Astrocyte (in vitro differentiated cells and primary cell): ENCODE data around the gene ERMP1.

Experiments used
- EZH2 ChIP-seq: IDR thresholded peaks from 2 replicates; pipeline ENCODE4 v1.6.1; 2012; ENCODE audit warnings: mild to moderate bottlenecking, low read length, inconsistent platforms; ENCODE audit not compliant: insufficient read depth
- TF ChIP-seq, protein P1 (sequence below): IDR thresholded peaks from 2 replicates; pipeline ENCODE4 v1.5.1; 2011; ENCODE audit warnings: low read depth, mild to moderate bottlenecking, inconsistent platforms, low read length, moderate library complexity; ENCODE audit not compliant: insufficient read depth

DNA sequence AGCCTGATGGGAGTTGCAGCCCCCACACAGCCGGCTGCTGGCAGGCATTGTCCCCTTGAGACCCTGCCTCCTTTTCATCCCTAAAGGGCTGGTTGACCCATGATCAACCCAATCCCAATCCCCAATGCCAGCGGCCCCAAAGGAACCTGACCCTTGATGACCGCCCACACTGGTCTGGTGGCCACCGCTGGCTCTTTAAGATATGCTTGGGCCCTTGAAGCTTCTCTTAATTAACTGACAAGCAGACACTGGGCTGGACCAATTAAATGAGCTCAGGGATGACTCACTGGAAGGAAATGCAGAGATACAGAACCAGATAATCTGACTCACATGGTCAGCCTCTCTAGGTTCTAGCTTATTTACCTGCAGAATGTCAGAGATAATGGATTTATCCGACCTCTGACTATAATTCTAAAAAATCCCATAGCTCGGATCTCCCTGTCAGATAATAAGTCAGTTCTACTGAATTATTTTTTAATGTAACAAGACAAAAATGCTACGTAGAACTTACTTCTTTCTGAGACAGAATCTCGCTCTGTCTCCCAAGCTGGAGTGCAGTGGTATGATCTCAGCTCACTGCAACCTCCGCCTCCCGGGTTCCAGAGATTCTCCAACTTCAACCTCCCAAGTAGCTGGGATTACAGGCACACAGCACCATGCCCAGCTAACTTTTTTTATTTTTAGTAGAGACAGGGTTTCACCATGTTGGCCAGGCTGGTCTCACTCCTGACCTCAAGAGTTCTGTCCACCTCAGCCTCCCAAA, 46.7 kb upstream of the ERMP1 start:
- no peak for TF ChIP-seq EZH2
- TF ChIP-seq, protein P1, sequence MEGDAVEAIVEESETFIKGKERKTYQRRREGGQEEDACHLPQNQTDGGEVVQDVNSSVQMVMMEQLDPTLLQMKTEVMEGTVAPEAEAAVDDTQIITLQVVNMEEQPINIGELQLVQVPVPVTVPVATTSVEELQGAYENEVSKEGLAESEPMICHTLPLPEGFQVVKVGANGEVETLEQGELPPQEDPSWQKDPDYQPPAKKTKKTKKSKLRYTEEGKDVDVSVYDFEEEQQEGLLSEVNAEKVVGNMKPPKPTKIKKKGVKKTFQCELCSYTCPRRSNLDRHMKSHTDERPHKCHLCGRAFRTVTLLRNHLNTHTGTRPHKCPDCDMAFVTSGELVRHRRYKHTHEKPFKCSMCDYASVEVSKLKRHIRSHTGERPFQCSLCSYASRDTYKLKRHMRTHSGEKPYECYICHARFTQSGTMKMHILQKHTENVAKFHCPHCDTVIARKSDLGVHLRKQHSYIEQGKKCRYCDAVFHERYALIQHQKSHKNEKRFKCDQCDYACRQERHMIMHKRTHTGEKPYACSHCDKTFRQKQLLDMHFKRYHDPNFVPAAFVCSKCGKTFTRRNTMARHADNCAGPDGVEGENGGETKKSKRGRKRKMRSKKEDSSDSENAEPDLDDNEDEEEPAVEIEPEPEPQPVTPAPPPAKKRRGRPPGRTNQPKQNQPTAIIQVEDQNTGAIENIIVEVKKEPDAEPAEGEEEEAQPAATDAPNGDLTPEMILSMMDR: no peak
